Skin of body (tissue), 3 donors: ENCODE results near the gene PCAT6. TPM values are rescaled to one million over a fixed set of nuclear protein-coding genes. Genes with fewer than 3 reads are reported as not detected.

Experiments
- DNase-seq: peaks from one replicate; lab custom pipeline; 2025; lab: John Stamatoyannopoulos, UW
- small RNA-seq: library from RNA; depleted of rRNA; stranded (forward); fragments of <200 nt; gene quantifications from one replicate; pipeline ENCODE3, GENCODE V24; 2014; ENCODE audit warnings: low replicate concordance
- total RNA-seq: library from RNA; depleted of rRNA; stranded (reverse); fragments of >200 nt; gene quantifications from one replicate; pipeline ENCODE4 v1.2.3, GENCODE V29; 2014

PCAT6 gene
- total RNA-seq, 1 donor from 2014 or later = not detected

GRCh38 chr1:202844259-202844658 lies 33.5 kb downstream of the PCAT6 start:
- no peak for DNase-seq

GRCh38 chr1:202844935-202845334 lies 34.2 kb downstream of the PCAT6 start:
- no peak for DNase-seq

- no peak for DNase-seq
Measured at GRCh38 chr1:202848191-202848542, 37.4 kb downstream of the PCAT6 start.

GRCh38 chr1:202850593-202851362 lies 40.0 kb downstream of the PCAT6 start:
- no peak for DNase-seq

- no peak for DNase-seq
Measured at GRCh38 chr1:202852163-202852904, 41.6 kb downstream of the PCAT6 start.

GRCh38 chr1:202854787-202855186 lies 44.0 kb downstream of the PCAT6 start:
- DNase-seq = no peak

- DNase-seq = no peak
Measured at GRCh38 chr1:202856014-202856413, 45.3 kb downstream of the PCAT6 start.

GRCh38 chr1:202857136-202857610 lies 46.4 kb downstream of the PCAT6 start:
- no peak for DNase-seq

GRCh38 chr1:202858331-202858730 lies 47.6 kb downstream of the PCAT6 start:
- DNase-seq = peak; percentile 4

- no peak for DNase-seq
Measured at GRCh38 chr1:202858789-202859414, 48.1 kb downstream of the PCAT6 start.

- no peak for DNase-seq
Measured at GRCh38 chr1:202860744-202861419, 50.1 kb downstream of the PCAT6 start.

Small RNA genes lying within 50 kb of the gene (small RNA-seq; reads per million reads assigned to genes)
- gene AC098934.3 = not detected

Other genes with a start within 250 kb of the PCAT6 start
- gene SYT2, start 100.5 kb upstream of the PCAT6 start, total RNA-seq = 0.10 TPM
- 170 TPM for gene KDM5B, start 2.5 kb upstream of the PCAT6 start, total RNA-seq
- gene RABIF, start 78.2 kb downstream of the PCAT6 start, total RNA-seq = 4.8 TPM
- 21.3 TPM for gene KLHL12, start 116.3 kb downstream of the PCAT6 start, total RNA-seq
- 95.8 TPM for gene ADIPOR1, start 147.4 kb downstream of the PCAT6 start, total RNA-seq
- gene CYB5R1, start 156.3 kb downstream of the PCAT6 start, total RNA-seq = 48.3 TPM
- 44.7 TPM for gene TMEM183A, start 196.4 kb downstream of the PCAT6 start, total RNA-seq
- 4.2 TPM for gene PPFIA4, start 215.5 kb downstream of the PCAT6 start, total RNA-seq